ENCODE results near the gene HS3ST3A1. TPM values are rescaled to one million over a fixed set of nuclear protein-coding genes. Genes with fewer than 3 reads are reported as not detected.

HS3ST3A1 gene
- total RNA-seq, 1 donor from 2014 or later = 1.1 TPM

Small RNAs within 50 kb of the gene (microRNA-seq; reads per million reads assigned to microRNA genes)
- not detected for gene MIR548H3 (ENCODE audit: unreplicated experiment)

All from glutamatergic neuron (in vitro differentiated cells).